ENCODE measurements around the gene TCEANC2. TPM values are rescaled to one million over a fixed set of nuclear protein-coding genes. Genes with fewer than 3 reads are reported as not detected.

The TCEANC2 gene
- total and polyA plus RNA-seq, 8 donors, result 1.1 to 3.8 (median 1.8) TPM

- no peaks in the 10 kb centered on the region for H3K4me1 ChIP-seq
- DNase-seq (no peak), FAIRE-seq (no peak), ATAC-seq (no peak)
- H3K27me3 ChIP-seq, result no peaks in the 10 kb centered on the region
- 64 to 71% methylated on average over 5 of the region's 5 CpGs for WGBS, 2 donors
- no peak overlapping the region for H3K27ac ChIP-seq
- H3K9me3 ChIP-seq, result no peaks in the 10 kb centered on the region
- intact Hi-C loops (cut with DNase I), result loop anchor here in 2 of 3 donors (10.0 kb wide), 1 partner anchor 382 kb away; no protein-coding TSS in a partner anchor
- no peak overlapping the region for H3K4me3 ChIP-seq
- TF ChIP-seq CTCF (IDR thresholded peaks at IDR 0.05), result no peak
- H3K36me3 ChIP-seq, result no peaks in the 10 kb centered on the region
These were observed 59.4 kb downstream of the TCEANC2 start for GRCh38 chr1:54112705-54113368.

GRCh38 chr1:54114001-54114400, 60.6 kb downstream of the TCEANC2 start:
- Histone ChIP-seq H3K27me3 (no peaks in the 10 kb centered on the region), H3K4me3 (no peak overlapping the region), H3K36me3 (no peaks in the 10 kb centered on the region), H3K9me3 (no peaks in the 10 kb centered on the region), H3K27ac (no peak overlapping the region), H3K4me1 (no peaks in the 10 kb centered on the region)
- 56 to 58% methylated on average over 4 of the region's 4 CpGs for WGBS, 2 donors
- no peak for DNase-seq
- intact Hi-C loops (cut with DNase I), result loop anchor here in 2 of 3 donors (10.0 kb wide), 1 partner anchor 381 kb away; no protein-coding TSS in a partner anchor
- no peak for ATAC-seq
- TF ChIP-seq CTCF (IDR thresholded peaks at IDR 0.05), result no peak
- FAIRE-seq, result no peak

- Histone ChIP-seq H3K4me1 (no peaks in the 10 kb centered on the region), H3K9me3 (no peaks in the 10 kb centered on the region), H3K27ac (no peak overlapping the region), H3K36me3 (no peaks in the 10 kb centered on the region), H3K4me3 (no peak overlapping the region), H3K27me3 (no peaks in the 10 kb centered on the region)
- intact Hi-C loops (cut with DNase I), result loop anchor here in 2 of 3 donors (10.0 kb wide), 1 partner anchor 380 kb away; no protein-coding TSS in a partner anchor
- 86 to 90% methylated on average over 6 of the region's 6 CpGs for WGBS, 2 donors
- DNase-seq (no peak), ATAC-seq (no peak), FAIRE-seq (no peak)
- no peak for TF ChIP-seq CTCF (IDR thresholded peaks at IDR 0.05)
These were observed 61.5 kb downstream of the TCEANC2 start for GRCh38 chr1:54114955-54115354.

GRCh38 chr1:54115520-54115919, 62.1 kb downstream of the TCEANC2 start:
- H3K27me3 ChIP-seq, result no peaks in the 10 kb centered on the region
- FAIRE-seq (no peak), DNase-seq (no peak), ATAC-seq (no peak)
- intact Hi-C loops (cut with DNase I), result loop anchor here in 2 of 3 donors (10.0 kb wide), 1 partner anchor 379 kb away; no protein-coding TSS in a partner anchor
- H3K4me3 ChIP-seq, result no peak overlapping the region
- WGBS, 2 donors, result 88 to 98% methylated on average over 3 of the region's 3 CpGs
- no peak overlapping the region for H3K27ac ChIP-seq
- H3K9me3 ChIP-seq, result no peaks in the 10 kb centered on the region
- no peaks in the 10 kb centered on the region for H3K36me3 ChIP-seq
- H3K4me1 ChIP-seq, result no peaks in the 10 kb centered on the region
- no peak for TF ChIP-seq CTCF (IDR thresholded peaks at IDR 0.05)
